GM18867 (cell line): ENCODE data around the gene NRDC.
"Not testable (repeated sequence)": the region's sequence is repeated elsewhere in the genome, so short reads cannot be mapped to it uniquely, and the experiment has no call there.

Experiments used
- ATAC-seq: cut with Tn5 transposase; IDR thresholded peaks from one replicate; pipeline ENCODE4 v1.9.1; 2021; ENCODE audit warnings: mild to moderate bottlenecking, moderate library complexity; ENCODE audit not compliant: unreplicated experiment

NRDC gene

GRCh38 chr1:51850420-51851223, 27.9 kb downstream of the NRDC start:
- no peak for ATAC-seq

- no peak for ATAC-seq
Measured at GRCh38 chr1:51847294-51847920, 31.1 kb downstream of the NRDC start.

GRCh38 chr1:51843948-51844347, 34.6 kb downstream of the NRDC start:
- ATAC-seq = no peak

GRCh38 chr1:51842261-51842660, 36.3 kb downstream of the NRDC start:
- ATAC-seq = no peak

GRCh38 chr1:51840743-51841461, 37.6 kb downstream of the NRDC start:
- ATAC-seq = no peak

GRCh38 chr1:51840182-51840581, 38.3 kb downstream of the NRDC start:
- ATAC-seq = no peak

GRCh38 chr1:51839094-51839493, 39.4 kb downstream of the NRDC start:
- no peak for ATAC-seq

GRCh38 chr1:51837243-51837642, 41.3 kb downstream of the NRDC start:
- no peak for ATAC-seq

GRCh38 chr1:51833700-51834099, 44.8 kb downstream of the NRDC start:
- no peak for ATAC-seq

- no peak for ATAC-seq
Measured at GRCh38 chr1:51829058-51829457, 49.5 kb downstream of the NRDC start.

- ATAC-seq = no peak
Measured at GRCh38 chr1:51819810-51820209, 58.7 kb downstream of the NRDC start.

GRCh38 chr1:51819021-51819420, 59.5 kb downstream of the NRDC start:
- ATAC-seq = not testable (repeated sequence)

- ATAC-seq = no peak
Measured at GRCh38 chr1:51818487-51818886, 60.0 kb downstream of the NRDC start.

- no peak for ATAC-seq
Measured at GRCh38 chr1:51814513-51814912, 64.0 kb downstream of the NRDC start.

- ATAC-seq = no peak
Measured at GRCh38 chr1:51799372-51799771, 79.2 kb downstream of the NRDC start.

- ATAC-seq = no peak
Measured at GRCh38 chr1:51794868-51795267, 83.7 kb downstream of the NRDC start.

GRCh38 chr1:51794260-51794659, 84.3 kb downstream of the NRDC start:
- ATAC-seq = no peak

GRCh38 chr1:51792864-51793263, 85.7 kb downstream of the NRDC start:
- ATAC-seq = no peak

- ATAC-seq = no peak
Measured at GRCh38 chr1:51791888-51792287, 86.6 kb downstream of the NRDC start.

GRCh38 chr1:51790385-51790784, 88.1 kb downstream of the NRDC start:
- no peak for ATAC-seq

- ATAC-seq = no peak
Measured at GRCh38 chr1:51789342-51789741, 89.2 kb downstream of the NRDC start.

GRCh38 chr1:51788938-51789337, 89.6 kb downstream of the NRDC start:
- no peak for ATAC-seq
